ENCODE measurements around the gene TMTC1. TPM values are rescaled to one million over a fixed set of nuclear protein-coding genes. Genes with fewer than 3 reads are reported as not detected.

The TMTC1 gene
- total and polyA plus RNA-seq, 8 donors = 1.2 to 5.1 (median 2.8) TPM

DNA sequence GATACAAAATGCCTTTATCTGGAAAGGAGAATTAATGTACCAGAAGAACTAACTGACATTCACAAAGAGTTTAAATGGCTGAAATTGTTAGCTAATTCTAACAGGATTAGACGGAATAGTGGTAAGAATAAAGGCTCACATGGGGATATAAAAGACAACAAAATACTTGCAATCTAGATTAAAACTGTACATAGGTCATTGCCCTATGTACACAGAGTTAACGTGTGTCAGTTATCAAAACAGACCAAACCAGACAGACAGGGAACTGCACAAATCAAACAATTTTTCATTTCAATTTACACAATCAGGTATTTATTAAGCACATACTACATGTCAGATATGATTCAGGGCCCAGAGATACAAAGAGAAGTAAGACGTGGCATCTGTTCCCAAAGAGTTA is 12.6 kb downstream of the TMTC1 start:
- ATAC-seq (no peak), FAIRE-seq (no peak), DNase-seq (no peak)
- intact Hi-C loops (cut with DNase I) = no loop called here
- TF ChIP-seq, protein P1, sequence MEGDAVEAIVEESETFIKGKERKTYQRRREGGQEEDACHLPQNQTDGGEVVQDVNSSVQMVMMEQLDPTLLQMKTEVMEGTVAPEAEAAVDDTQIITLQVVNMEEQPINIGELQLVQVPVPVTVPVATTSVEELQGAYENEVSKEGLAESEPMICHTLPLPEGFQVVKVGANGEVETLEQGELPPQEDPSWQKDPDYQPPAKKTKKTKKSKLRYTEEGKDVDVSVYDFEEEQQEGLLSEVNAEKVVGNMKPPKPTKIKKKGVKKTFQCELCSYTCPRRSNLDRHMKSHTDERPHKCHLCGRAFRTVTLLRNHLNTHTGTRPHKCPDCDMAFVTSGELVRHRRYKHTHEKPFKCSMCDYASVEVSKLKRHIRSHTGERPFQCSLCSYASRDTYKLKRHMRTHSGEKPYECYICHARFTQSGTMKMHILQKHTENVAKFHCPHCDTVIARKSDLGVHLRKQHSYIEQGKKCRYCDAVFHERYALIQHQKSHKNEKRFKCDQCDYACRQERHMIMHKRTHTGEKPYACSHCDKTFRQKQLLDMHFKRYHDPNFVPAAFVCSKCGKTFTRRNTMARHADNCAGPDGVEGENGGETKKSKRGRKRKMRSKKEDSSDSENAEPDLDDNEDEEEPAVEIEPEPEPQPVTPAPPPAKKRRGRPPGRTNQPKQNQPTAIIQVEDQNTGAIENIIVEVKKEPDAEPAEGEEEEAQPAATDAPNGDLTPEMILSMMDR (IDR thresholded peaks at IDR 0.05) = no peak
- 25 to 28% methylated on average over 3 of the region's 3 CpGs for WGBS, 2 donors
- Histone ChIP-seq H3K4me3 (no peak overlapping the region), H3K36me3 (no peaks in the 10 kb centered on the region), H3K27ac (no peak overlapping the region), H3K4me1 (no peaks in the 10 kb centered on the region), H3K9me3 (no peaks in the 10 kb centered on the region), H3K27me3 (no peaks in the 10 kb centered on the region)

DNA sequence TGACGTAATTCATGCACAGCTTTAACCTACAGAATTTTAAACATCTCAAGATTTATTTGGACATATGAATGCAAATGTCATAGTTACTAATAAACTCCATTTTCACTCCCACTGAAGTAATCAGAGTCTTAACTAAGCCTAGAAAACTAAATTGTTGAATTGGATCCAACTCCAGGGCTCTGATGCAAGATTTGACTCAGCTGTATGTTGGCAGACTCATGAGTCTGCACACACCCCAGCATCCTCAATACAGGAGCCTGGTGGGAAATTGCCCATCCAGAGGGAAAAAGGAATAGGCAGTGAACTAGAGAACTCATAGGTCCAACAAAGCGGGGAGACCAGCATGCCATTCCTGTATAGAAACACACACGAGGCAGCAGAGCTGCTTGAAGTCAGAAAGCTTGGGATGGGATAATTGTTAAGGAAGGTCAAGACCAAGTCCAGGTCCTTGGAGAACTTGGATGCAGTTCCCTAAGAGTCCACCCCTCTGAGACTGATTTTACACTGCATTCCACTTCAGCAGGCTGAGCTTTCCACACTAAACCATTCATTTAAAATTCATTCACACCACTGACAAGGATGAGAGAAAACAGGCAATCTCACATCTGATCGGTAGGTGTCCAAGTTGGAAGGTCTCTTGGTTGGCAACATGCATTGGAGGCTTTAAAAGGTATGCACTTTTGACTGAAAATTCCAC is 14.4 kb downstream of the TMTC1 start:
- FAIRE-seq = no peak
- intact Hi-C loops (cut with DNase I) = no loop called here
- TF ChIP-seq, protein P1 (IDR thresholded peaks at IDR 0.05) = no peak
- no peak for ATAC-seq
- Histone ChIP-seq H3K27ac (no peak overlapping the region), H3K36me3 (no peaks in the 10 kb centered on the region), H3K27me3 (no peaks in the 10 kb centered on the region), H3K9me3 (no peaks in the 10 kb centered on the region), H3K4me3 (no peak overlapping the region), H3K4me1 (no peaks in the 10 kb centered on the region)
- no peak for DNase-seq
- 60 to 72% methylated on average over 4 of the region's 4 CpGs for WGBS, 2 donors

- Histone ChIP-seq H3K9me3 (no peaks in the 10 kb centered on the region), H3K27ac (no peak overlapping the region), H3K27me3 (no peaks in the 10 kb centered on the region), H3K4me3 (no peak overlapping the region), H3K4me1 (no peaks in the 10 kb centered on the region), H3K36me3 (no peaks in the 10 kb centered on the region)
- TF ChIP-seq, protein P1 (IDR thresholded peaks at IDR 0.05) = no peak
- WGBS, 2 donors = 39 to 84% methylated on average over 2 of the region's 2 CpGs
- no peak for FAIRE-seq
- intact Hi-C loops (cut with DNase I) = no loop called here
- no peak for DNase-seq
- ATAC-seq = no peak
These were observed 15.4 kb downstream of the TMTC1 start for GRCh38 chr12:29768372-29768771.

DNA sequence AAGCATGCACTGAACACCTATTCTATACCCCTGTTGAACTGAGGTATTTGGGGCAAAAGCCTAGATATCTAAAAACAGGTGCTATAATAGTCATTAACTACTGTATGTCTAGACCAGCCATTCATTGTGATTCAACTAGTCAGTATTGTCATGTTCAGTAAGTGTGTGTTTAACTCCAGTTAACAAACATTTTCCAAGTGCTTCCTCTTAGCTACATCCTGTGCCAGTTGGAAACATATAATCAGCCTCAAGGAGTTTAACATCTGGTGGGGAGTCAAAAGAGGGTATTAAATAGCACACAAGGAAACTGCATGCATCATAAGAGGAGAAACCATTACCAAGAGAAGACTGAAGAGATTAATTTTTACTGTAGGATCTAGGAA is 20.4 kb downstream of the TMTC1 start:
- no peaks in the 10 kb centered on the region for H3K9me3 ChIP-seq
- H3K27me3 ChIP-seq = no peaks in the 10 kb centered on the region
- TF ChIP-seq, protein P1 (IDR thresholded peaks at IDR 0.05) = no peak
- no peak overlapping the region for H3K27ac ChIP-seq
- H3K4me3 ChIP-seq = no peak overlapping the region
- FAIRE-seq (no peak), DNase-seq (no peak), ATAC-seq (no peak)
- intact Hi-C loops (cut with DNase I) = no loop called here
- no peaks in the 10 kb centered on the region for H3K36me3 ChIP-seq
- no peaks in the 10 kb centered on the region for H3K4me1 ChIP-seq

GRCh38 chr12:29762637-29763300 is 21.0 kb downstream of the TMTC1 start:
- no peaks in the 10 kb centered on the region for H3K36me3 ChIP-seq
- H3K9me3 ChIP-seq = no peaks in the 10 kb centered on the region
- 47 to 52% methylated on average over 7 of the region's 7 CpGs for WGBS, 2 donors
- ATAC-seq = no peak
- no peaks in the 10 kb centered on the region for H3K27me3 ChIP-seq
- no peak for DNase-seq
- TF ChIP-seq, protein P1 (IDR thresholded peaks at IDR 0.05) = no peak
- no peak overlapping the region for H3K4me3 ChIP-seq
- H3K27ac ChIP-seq = no peak overlapping the region
- no peaks in the 10 kb centered on the region for H3K4me1 ChIP-seq
- intact Hi-C loops (cut with DNase I) = no loop called here
- no peak for FAIRE-seq

Measured in pancreas (tissue), 10 donors.